ENCODE results near the gene DNAH7. TPM values are rescaled to one million over a fixed set of nuclear protein-coding genes. Genes with fewer than 3 reads are reported as not detected.
A peak's percentile ranks its signal among the peaks of the same experiment; 100 is the strongest.

DNAH7 gene
- total and polyA plus RNA-seq, 2 of the 4 experiments (the other 2 are of a cell fraction) = 0.22 to 0.36 TPM

- Histone ChIP-seq H3K18ac (ENCODE audit: low read depth, low read length) (no peak overlapping the region), H4K8ac (ENCODE audit: low read depth in 2 of 2, low read length in 2 of 2) (no peak overlapping the region), H3K27me3 (ENCODE audit: control insufficient read depth, insufficient read depth, low read length) (no peaks in the 10 kb centered on the region), H3K27ac (ENCODE audit: insufficient read depth, low read length) (no peak overlapping the region), H2BK5ac (ENCODE audit: low read depth, low read length, poor library complexity, severe bottlenecking) (no peak overlapping the region), H3K23ac (ENCODE audit: low read depth, low read length) (no peak overlapping the region), H2AFZ (replicated peaks; ENCODE audit: low read length, poor library complexity) (no peak overlapping the region), H3K4me3 (ENCODE audit: insufficient read depth, low read depth, low read length) (no peak overlapping the region), H2AK5ac (ENCODE audit: low read depth, low read length) (no peak overlapping the region), H3K9me1 (ENCODE audit: insufficient read depth, low read length) (no peaks in the 10 kb centered on the region), H3K4me1 (ENCODE audit: control insufficient read depth, insufficient read depth, low read length) (no peaks in the 10 kb centered on the region; the same call in 1 of the 2 replicates), H3K79me1 (ENCODE audit: low read depth in 1 of 2, low read length in 2 of 2) (peaks cover 8 to 14% of the 10 kb centered on the region in 2 experiments; a peak in 3 of 4 replicates), H4K5ac (ENCODE audit: low read depth, low read length) (no peak overlapping the region), H4K20me1 (ENCODE audit: insufficient read depth, low read length) (no peaks in the 10 kb centered on the region), H2BK120ac (ENCODE audit: low read depth, low read length) (no peak overlapping the region), H2BK20ac (ENCODE audit: low read depth, low read length) (no peak overlapping the region), H3K36me3 (ENCODE audit: control insufficient read depth, insufficient read depth, low read length) (peaks cover 11% of the 10 kb centered on the region), H3K9ac (ENCODE audit: low read depth, low read length) (no peak overlapping the region), H3K9me3 (ENCODE audit: control insufficient read depth, insufficient read depth, low read length) (no peaks in the 10 kb centered on the region), H3K4ac (ENCODE audit: low read depth, low read length) (no peak overlapping the region), H3K14ac (replicated peaks; ENCODE audit: low read depth, low read length) (no peak overlapping the region), H4K91ac (ENCODE audit: insufficient read depth, low read depth, low read length) (no peak overlapping the region), H2AK9ac (replicated peaks; ENCODE audit: low read depth, low read length, poor library complexity) (no peak overlapping the region), H3K56ac (ENCODE audit: extremely low read depth, insufficient read depth, low read length) (no peak overlapping the region), H2BK15ac (ENCODE audit: low read depth, low read length) (no peak overlapping the region), H3K4me2 (ENCODE audit: low read depth, low read length) (no peak overlapping the region)
- intact Hi-C loops (cut with micrococcal nuclease) (no loop called here), in situ Hi-C loops (cut with MboI; ENCODE audit: low sequenced_read_pairs) (no loop called here), dilution Hi-C loops (cut with HindIII; ENCODE audit: low sequenced_read_pairs, unreplicated experiment) (no loop called here)
- DNase-seq (peak; percentile 10), ATAC-seq (ENCODE audit: low read depth) (peak; percentile 36)
- WGBS, 2 experiments (ENCODE audit: extremely low coverage in 2 of 2, insufficient read length in 1 of 2) = no CpG with 5 or more reads among the region's 1 CpG
- BruUV-seq (replicated peaks) = no TSS peak
- no peak for TF ChIP-seq CTCF (conservative IDR thresholded peaks at IDR 0.05; ENCODE audit: low read depth, low read length)
- no peak for TF ChIP-seq USF2 (IDR thresholded peaks at IDR 0.05; ENCODE audit: low read depth, low read length)
- TF ChIP-seq NFE2L2 (IDR thresholded peaks at IDR 0.05; ENCODE audit: low read depth, low read length) = no peak
- TF ChIP-seq RAD21 (IDR thresholded peaks at IDR 0.05; ENCODE audit: low read length) = no peak
- TF ChIP-seq MAFK (IDR thresholded peaks at IDR 0.05; ENCODE audit: low read depth, low read length) = no peak
- TF ChIP-seq CEBPB (IDR thresholded peaks at IDR 0.05; ENCODE audit: low read depth, low read length) = no peak
- TF ChIP-seq MXI1 (IDR thresholded peaks at IDR 0.05; ENCODE audit: borderline replicate concordance, low read depth, low read length) = no peak
- TF ChIP-seq RCOR1 (IDR thresholded peaks at IDR 0.05; ENCODE audit: insufficient replicate concordance, low read length) = no peak
- TF ChIP-seq FOS (IDR thresholded peaks at IDR 0.05; ENCODE audit: low read depth, low read length) = no peak
- TF ChIP-seq BHLHE40 (IDR thresholded peaks at IDR 0.05; ENCODE audit: low read depth, low read length) = no peak
- TF ChIP-seq CHD1 (IDR thresholded peaks at IDR 0.05; ENCODE audit: low read depth, low read length) = no peak
- TF ChIP-seq ELK1 (IDR thresholded peaks at IDR 0.05; ENCODE audit: borderline replicate concordance, low read depth, low read length) = no peak
- TF ChIP-seq POLR2A (IDR thresholded peaks at IDR 0.05; ENCODE audit: low read depth, low read length) = no peak
- CTCF ChIA-PET = interaction anchor here (0.5 kb wide), 1 partner anchor 131 kb away, joined by 3 read pairs; no protein-coding TSS in a partner anchor
- POLR2A ChIA-PET (ENCODE audit: unreplicated experiment) = no interaction called here
These were observed 336.1 kb downstream of the DNAH7 start for GRCh38 chr2:195732574-195732973.

All from IMR-90 (cell line).